GM19240 (cell line): ENCODE data around the gene CHRND.

Experiments used
- DNase-seq: peaks from one replicate; pipeline ENCODE4 v3.0.0; 2011; ENCODE audit warnings: low spot score; ENCODE audit not compliant: insufficient read length

Gene CHRND

DNA sequence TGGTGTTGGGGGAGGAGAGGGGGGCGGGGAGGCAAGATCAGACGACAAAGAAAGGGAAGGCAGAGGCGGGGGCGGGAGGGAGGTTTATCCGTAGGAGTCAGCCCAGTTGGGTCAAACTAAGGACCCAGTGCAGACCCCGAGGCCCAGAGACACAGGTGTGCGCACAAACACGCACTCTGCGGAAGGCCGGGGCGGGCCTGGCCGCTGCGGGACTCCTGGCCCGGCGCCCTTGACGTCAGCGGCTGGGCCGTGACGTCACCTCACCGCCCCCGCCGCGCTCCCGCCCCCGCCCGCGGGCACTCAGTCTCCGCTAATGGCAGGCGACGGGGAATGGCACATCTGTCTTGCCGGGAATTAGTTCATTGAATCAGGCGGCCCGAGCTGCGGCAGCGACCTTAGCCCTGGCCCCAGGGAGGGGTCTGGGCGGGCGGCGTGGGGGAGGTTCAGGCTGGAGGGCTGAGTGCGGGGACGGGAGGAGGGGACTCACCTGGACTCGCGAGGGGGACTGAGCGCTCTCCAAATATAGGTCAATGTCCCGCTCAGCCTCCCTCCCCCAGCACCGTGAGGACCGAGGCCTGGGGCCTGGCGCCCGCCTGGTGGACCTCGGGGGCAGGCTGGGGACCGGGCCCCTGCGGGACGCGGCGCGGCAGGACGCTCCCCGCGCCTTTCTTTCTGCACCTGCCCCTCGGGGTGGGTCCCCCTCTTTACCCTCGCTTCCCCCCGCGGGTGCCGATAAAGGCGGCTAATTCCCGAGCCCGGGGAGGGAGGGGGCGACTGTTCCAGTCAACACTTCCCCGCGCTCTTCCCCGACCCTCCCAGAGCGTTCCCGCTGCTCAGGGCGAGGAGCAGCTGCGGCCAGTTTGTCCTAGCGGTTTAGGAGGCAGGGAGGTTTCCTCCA, 22.8 kb upstream of the CHRND start:
- DNase-seq = no peak

DNA sequence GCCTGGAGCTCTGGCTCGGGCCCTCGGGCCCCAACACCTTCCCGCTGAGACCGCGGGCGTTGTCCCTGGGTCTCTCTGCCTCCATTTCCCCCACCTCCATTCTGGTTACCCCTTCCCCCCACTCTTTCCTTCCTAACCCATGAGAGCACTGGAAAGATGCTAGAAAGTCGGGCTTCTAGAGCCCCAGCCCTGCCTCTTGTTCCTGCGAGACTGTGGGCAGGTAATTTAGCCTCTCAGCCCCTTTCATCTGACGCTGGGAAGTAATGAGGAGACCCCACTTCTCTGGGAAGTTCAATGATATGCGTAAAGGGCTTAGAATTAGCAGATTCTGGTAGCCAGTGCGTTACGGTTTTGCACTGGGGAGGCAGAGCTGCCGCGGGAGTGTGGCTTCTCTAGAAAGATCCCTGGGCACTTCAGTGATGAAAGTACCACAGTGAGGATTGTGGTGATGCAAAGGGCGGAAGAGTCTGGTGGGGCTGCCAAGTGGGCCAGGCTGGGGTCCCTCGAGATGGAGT, 22.1 kb upstream of the CHRND start:
- DNase-seq = no peak

DNA sequence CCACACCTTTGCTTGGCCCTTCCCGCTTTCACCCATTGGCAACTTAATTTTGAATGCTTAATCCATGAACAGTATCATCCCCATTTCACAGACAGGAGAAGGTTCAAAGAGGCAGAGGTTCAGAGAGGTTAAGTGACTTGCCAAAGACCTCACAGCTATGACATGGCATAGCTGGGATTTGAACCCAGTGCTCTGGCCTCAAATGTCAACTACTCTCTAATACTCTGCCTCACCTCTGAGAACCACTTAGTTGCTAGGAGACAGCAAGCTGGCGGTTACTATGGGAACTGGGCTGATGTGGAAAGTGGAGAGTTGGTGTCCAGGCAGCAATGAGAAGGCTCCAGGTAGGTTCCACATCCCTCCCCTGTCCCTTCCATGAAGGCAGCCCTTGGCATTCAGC, 21.5 kb upstream of the CHRND start:
- DNase-seq = no peak

- DNase-seq = no peak
These were observed 20.1 kb upstream of the CHRND start for GRCh38 chr2:232505856-232506255.

DNA sequence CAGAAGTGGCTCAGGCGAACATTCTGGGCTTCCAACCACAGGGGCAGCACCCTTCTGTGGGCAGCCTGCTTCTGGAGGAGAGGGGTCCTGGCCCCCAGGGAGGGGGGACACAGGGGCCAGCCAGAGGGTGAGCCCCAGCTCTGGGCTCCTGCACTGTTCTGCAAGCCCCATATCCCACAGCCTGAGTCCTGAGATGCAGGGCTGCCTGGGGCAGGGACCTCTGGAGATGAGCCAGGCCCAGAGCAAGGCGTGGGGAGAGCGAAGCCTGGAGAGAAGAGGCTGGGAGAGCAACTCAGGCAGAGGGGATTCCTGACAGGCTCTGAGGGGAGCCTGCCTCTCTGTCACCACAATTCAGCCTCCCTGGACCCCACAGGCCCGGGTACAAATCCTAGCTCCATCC, 19.3 kb upstream of the CHRND start:
- DNase-seq = no peak

GRCh38 chr2:232508251-232508650, 17.7 kb upstream of the CHRND start:
- no peak for DNase-seq

DNA sequence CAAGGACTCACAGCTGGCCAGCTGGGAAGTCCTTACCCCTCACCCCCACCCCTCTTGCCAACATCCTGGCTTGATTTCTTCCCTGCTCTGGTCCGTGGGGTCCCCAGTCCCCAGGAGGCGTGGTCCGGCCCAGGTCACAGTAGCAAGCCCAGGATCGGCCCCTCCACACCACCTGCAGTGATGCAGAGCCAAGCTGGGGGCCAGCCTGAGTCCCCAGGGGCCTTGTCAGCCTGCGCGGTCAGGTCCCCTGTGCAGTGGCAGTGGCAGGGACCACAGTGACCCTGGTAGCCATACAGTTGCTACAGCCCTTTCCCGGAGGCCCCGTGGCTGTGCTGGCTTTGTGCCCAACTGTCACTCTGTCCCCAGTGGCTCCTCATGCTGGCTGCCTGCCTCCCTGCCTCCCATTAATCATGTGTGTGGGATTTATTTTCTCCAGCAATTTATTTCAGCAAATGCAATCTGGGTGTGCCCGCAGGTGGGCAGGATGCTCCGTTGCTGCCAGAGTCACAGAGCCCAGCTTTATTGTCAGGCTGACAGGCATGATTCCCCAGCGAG, 14.5 kb upstream of the CHRND start:
- DNase-seq = no peak

DNA sequence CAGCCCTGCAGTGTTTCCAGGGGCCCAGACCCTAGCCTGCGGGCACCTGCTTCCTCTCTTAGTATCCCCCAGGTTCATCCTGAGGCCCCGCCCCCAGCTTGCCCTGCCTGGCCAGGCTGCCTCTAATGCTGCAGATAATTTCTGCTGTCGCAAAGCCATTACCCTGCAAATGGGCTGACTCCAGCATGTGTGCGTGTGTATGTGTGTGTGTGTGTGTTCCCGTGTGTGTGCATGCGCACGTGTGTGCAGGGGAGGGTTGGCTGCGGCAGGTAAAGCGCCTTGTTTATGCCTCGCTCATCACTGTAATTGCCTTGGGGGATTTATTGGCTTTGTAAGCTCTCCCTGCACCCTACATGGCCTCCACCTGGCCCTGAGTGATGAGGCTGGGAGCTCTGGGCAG, 13.4 kb upstream of the CHRND start:
- no peak for DNase-seq

GRCh38 chr2:232513353-232513752, 12.6 kb upstream of the CHRND start:
- no peak for DNase-seq

- DNase-seq = no peak
These were observed 10.3 kb upstream of the CHRND start for GRCh38 chr2:232515639-232516038.

DNA sequence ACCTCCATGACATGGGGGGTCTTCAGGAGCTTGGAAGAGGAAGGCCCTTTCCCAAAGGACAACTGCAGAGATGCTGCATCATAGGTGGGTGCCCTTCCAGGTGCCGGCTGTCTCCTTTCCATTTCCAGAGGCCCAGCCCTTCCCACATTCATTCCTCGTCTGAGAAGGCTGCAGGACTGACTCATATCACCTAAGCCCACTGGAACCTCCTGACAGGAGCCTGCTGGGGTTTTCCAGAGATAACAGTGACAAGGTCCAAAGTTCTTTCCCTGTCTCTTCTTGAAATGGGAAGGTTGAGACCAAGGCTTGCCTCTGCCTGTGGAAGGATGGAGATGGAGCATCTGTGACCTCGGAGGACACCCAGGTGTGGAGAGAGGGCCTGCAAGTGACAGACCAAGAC, 9.4 kb upstream of the CHRND start:
- no peak for DNase-seq

DNA sequence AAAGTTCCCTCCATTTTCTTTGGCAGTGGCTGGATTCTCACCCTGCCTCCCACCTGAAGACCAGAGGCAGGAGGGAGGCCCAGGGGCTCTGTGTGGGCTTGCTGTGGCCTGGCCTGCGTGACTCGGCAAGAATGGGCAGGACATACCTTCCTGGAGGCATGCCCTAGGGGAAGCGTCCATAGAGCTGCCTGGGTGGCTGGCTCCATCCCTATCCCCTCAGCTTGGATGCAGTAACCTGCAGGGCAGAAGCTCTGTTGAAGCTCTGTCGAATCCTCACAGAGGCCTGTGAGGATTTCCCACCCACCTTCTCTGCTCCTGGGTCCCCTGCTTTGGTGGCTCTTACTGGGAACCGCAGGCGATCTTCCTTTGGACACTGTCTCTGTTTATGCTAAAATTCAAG, 7.1 kb upstream of the CHRND start:
- no peak for DNase-seq

- no peak for DNase-seq
These were observed 6.2 kb upstream of the CHRND start, which contains the start of gene PRSS56 for GRCh38 chr2:232519581-232520438. PRSS56 (plus strand) TSS chr2:232520388; CDS start chr2:232520599, 211 bp downstream.

GRCh38 chr2:232520489-232520888, 5.5 kb upstream of the CHRND start:
- DNase-seq = no peak

DNA sequence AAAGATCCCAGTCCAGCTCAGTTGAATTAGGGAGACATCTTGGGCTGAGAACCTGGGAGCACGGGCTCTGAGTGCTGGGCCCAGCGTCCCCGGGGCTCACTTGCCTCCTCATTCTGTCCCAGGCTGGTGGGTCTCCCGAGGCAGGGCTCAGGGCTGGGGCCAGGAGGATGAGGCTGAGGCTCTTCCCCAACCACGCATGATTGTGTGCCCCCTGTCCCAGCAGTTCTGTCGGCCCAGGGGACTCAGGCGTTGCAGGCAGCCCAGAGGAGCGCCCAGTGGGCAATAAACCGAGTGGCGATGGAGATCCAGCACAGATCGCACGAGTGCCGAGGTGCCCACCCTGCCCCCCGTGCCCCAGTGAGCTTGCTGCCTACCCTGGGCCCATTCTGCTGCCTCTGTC, 4.9 kb upstream of the CHRND start:
- DNase-seq = no peak

DNA sequence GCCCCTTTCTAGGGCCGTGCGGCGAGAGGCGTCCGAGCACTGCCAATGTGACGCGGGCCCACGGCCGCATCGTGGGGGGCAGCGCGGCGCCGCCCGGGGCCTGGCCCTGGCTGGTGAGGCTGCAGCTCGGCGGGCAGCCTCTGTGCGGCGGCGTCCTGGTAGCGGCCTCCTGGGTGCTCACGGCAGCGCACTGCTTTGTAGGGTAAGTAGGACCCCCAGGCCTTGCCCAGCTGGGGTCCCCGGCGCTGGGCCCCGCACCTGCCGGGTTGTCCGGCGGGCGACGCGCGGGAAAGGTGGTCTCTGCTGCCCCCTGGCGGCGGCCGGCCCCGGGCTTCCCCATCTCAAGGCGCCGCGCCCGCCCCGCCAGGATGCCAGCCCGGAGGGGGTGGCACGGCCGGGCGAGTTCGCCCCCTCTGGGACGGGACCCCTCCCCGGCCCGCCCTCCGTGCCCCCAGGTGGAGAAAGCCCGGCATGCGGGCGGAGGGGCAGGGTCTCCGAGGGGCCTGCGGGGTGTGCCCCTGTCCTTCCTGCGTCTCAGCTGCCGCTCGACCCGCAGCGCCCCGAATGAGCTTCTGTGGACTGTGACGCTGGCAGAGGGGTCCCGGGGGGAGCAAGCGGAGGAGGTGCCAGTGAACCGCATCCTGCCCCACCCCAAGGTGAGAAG, 3.9 kb upstream of the CHRND start:
- peak; percentile 61 for DNase-seq

- DNase-seq = no peak
These were observed 3.1 kb upstream of the CHRND start for GRCh38 chr2:232522623-232523401.

- DNase-seq = no peak
These were observed 2.6 kb upstream of the CHRND start for GRCh38 chr2:232523402-232523681.

- no peak for DNase-seq
These were observed 2.0 kb upstream of the CHRND start for GRCh38 chr2:232523682-232524597.

DNA sequence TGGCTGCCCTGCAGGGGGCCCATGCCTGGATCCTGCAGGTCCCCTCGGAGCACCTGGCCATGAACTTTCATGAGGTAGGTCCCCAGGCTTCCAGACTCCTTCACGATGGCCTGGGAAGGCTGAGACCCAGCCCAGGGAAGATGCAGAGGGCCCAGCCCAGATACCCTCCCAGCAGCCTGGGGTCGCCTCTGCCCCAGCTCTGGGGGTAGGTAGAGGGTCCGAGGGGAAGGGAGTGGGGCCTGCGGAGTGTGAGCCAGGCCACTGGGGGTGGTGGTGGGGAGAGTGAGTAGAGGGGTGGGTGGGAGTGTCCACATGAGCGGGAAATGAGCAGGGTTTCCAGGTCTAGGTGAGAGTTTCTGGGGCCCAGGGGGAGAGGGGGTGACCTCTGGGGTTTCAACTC, 1.2 kb upstream of the CHRND start:
- no peak for DNase-seq
